B cell (primary cell): ENCODE results near the gene MPDU1.

Experiments used
- CTCF ChIP-seq: fragments of 200-600 bp; IDR thresholded peaks from one replicate; pipeline ENCODE4 v1.8.0; 2022; ENCODE audit warnings: antibody characterized with exemption, mild to moderate bottlenecking
- EZH2 ChIP-seq: IDR thresholded peaks from 2 replicates; pipeline ENCODE4 v1.6.1; 2012; ENCODE audit warnings: borderline replicate concordance, low read depth, mild to moderate bottlenecking, moderate library complexity, low read length; ENCODE audit not compliant: insufficient read depth, poor library complexity, severe bottlenecking

DNA sequence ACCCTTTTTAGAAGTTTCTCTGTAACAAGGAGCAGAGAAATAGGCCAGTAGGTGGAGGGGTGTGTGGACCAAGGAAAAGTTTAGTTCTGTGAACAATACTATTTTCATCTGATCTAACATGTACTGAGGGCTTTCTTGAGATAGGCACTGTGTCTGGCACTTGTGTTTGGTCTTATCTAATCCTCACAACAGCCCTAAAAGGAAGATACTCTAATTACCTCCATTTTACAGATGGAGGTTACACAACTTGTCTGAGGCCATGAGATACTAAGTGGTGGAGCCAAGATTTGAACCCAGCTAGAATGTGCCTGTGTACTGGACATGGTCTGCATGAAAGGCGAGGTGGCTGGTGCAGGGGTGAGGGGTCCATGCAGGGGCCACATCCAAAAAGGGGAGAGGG, 30.3 kb upstream of the MPDU1 start:
- no peak for TF ChIP-seq EZH2
- TF ChIP-seq CTCF: no peak
